ENCODE measurements around the gene CLNS1A. TPM values are rescaled to one million over a fixed set of nuclear protein-coding genes. Genes with fewer than 3 reads are reported as not detected.
"Not testable (repeated sequence)": the region's sequence is repeated elsewhere in the genome, so short reads cannot be mapped to it uniquely, and the experiment has no call there.

CLNS1A gene
- total RNA-seq, 2 donors from 2014 or later: 76.4 to 87.4 TPM

DNA sequence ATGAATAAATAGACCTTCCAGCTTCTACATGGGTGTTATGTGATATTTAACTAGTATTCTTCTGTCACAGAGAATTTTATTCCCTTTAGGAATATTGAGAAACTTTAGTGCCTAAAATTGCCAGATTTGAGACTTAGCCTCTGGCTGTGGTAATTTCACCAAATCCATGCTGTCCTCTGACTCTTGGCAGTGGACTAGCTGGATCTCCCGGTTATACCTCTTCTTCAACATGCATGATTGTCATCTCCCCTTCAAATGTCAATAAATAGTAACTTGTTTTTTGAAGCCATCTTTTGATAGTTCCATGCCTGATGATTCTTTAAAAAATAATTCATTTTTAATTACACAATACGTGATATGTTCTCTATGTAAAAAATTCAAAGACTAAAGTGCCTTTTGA is 39.4 kb downstream of the CLNS1A start:
- DNase-seq: no peak
- no peaks in the 10 kb centered on the region for H3K9me3 ChIP-seq (ENCODE audit: control insufficient read depth, low read length, poor library complexity, severe bottlenecking)
- Mint-ChIP-seq H3K4me1 (no peaks in the 10 kb centered on the region), H3K36me3 (ENCODE audit: low read depth) (no peaks in the 10 kb centered on the region), H3K4me3 (no peak overlapping the region), H3K27me3 (no peaks in the 10 kb centered on the region), H3K27ac (no peak overlapping the region)
- ATAC-seq: no peak

DNA sequence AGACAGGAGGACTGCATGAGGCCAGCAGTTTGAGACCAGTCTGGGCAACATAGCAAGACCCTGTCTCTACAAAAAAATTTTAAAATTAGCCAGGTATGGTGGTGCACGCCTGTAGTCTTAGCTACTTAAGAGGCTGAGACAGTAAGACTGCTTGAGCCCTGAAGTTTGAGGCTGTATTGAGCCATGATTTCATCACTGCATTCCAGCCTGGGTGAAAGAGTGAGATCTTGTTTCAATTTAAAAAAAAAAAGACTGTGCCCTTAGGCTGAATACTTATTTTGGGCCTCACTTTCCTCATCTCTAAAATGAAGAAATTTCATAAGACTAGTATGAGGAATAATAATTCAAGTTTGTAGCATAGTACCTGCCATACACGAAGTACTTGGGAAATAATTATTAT is 41.0 kb downstream of the CLNS1A start:
- Mint-ChIP-seq H3K27ac (no peak overlapping the region), H3K27me3 (no peaks in the 10 kb centered on the region), H3K4me3 (no peak overlapping the region), H3K36me3 (ENCODE audit: low read depth) (no peaks in the 10 kb centered on the region), H3K4me1 (no peaks in the 10 kb centered on the region)
- no peak for DNase-seq
- no peak for ATAC-seq
- H3K9me3 ChIP-seq (ENCODE audit: control insufficient read depth, low read length, poor library complexity, severe bottlenecking): no peaks in the 10 kb centered on the region

DNA sequence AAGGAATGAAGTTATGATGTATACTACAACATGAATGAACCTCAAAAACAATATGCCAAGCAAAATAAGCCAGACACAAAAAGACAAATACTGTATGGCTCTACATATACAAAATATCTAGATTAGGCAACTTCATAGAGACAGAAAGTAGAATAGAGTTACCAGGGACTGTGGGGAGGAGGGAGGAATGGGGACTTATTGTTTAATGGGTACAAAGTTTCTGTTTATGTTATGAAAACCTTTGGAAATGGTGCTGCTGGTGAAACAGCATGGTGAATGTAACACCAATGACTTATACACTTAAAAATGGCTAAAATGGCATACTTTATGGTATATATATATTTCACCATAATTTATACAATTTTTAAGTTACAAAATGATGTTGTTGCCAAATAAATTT is 43.7 kb downstream of the CLNS1A start:
- no peak overlapping the region for H3K27ac Mint-ChIP-seq
- ATAC-seq: no peak
- DNase-seq: no peak
- peaks cover 12% of the 10 kb centered on the region for H3K4me1 Mint-ChIP-seq
- H3K27me3 Mint-ChIP-seq: no peaks in the 10 kb centered on the region
- no peaks in the 10 kb centered on the region for H3K36me3 Mint-ChIP-seq (ENCODE audit: low read depth)
- H3K4me3 Mint-ChIP-seq: no peak overlapping the region
- H3K9me3 ChIP-seq (ENCODE audit: control insufficient read depth, low read length, poor library complexity, severe bottlenecking): no peaks in the 10 kb centered on the region

DNA sequence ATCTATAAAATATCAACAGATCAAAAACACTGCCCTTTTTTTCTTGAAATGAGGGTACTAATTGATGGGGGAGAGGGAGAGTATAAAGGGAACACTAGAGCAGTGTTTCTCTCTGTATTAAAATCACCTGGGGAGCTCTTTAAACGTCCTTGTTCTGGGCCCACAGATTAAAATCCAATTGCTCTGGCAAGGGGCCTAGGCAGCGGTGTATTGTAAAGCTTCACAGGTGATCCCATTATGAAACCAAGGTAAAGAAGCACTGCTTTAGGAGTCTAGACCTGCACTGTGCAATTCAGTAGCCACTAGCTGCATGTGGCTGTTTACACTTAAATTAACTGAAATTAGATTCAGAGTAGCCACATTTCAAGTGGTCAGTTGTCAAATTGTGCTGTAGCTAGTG is 44.9 kb downstream of the CLNS1A start:
- DNase-seq (no peak), ATAC-seq (no peak)
- H3K9me3 ChIP-seq (ENCODE audit: control insufficient read depth, low read length, poor library complexity, severe bottlenecking): no peaks in the 10 kb centered on the region
- H3K4me1 Mint-ChIP-seq: peaks cover 14% of the 10 kb centered on the region
- no peaks in the 10 kb centered on the region for H3K36me3 Mint-ChIP-seq (ENCODE audit: low read depth)
- H3K27ac Mint-ChIP-seq: no peak overlapping the region
- H3K27me3 Mint-ChIP-seq: no peaks in the 10 kb centered on the region
- no peak overlapping the region for H3K4me3 Mint-ChIP-seq

DNA sequence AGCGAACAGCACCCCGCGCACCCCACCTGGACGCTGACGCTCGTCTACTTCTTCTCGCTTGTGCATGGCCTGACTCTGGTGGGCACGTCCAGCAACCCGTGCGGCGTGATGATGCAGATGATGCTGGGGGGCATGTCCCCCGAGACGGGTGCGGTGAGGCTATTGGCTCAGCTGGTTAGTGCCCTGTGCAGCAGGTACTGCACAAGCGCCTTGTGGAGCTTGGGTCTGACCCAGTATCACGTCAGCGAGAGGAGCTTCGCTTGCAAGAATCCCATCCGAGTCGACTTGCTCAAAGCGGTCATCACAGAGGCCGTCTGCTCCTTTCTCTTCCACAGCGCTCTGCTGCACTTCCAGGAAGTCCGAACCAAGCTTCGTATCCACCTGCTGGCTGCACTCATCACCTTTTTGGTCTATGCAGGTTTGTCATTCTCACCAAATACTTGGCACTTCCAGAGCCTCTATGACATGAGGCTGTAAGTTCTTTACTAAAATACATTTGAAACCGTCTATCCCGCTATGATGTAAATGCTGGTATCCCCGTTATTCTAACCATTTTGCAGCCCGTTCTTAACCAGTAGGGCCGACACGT is 47.3 kb downstream of the CLNS1A start:
- H3K36me3 Mint-ChIP-seq (ENCODE audit: low read depth): no peaks in the 10 kb centered on the region
- no peaks in the 10 kb centered on the region for H3K9me3 ChIP-seq (ENCODE audit: control insufficient read depth, low read length, poor library complexity, severe bottlenecking)
- peaks cover 14% of the 10 kb centered on the region for H3K4me1 Mint-ChIP-seq
- peaks cover 16% of the 10 kb centered on the region for H3K27me3 Mint-ChIP-seq
- no peak overlapping the region for H3K27ac Mint-ChIP-seq
- ATAC-seq (peak; percentile 25), DNase-seq (no peak)
- peak overlapping the region; percentile 92 for H3K4me3 Mint-ChIP-seq

DNA sequence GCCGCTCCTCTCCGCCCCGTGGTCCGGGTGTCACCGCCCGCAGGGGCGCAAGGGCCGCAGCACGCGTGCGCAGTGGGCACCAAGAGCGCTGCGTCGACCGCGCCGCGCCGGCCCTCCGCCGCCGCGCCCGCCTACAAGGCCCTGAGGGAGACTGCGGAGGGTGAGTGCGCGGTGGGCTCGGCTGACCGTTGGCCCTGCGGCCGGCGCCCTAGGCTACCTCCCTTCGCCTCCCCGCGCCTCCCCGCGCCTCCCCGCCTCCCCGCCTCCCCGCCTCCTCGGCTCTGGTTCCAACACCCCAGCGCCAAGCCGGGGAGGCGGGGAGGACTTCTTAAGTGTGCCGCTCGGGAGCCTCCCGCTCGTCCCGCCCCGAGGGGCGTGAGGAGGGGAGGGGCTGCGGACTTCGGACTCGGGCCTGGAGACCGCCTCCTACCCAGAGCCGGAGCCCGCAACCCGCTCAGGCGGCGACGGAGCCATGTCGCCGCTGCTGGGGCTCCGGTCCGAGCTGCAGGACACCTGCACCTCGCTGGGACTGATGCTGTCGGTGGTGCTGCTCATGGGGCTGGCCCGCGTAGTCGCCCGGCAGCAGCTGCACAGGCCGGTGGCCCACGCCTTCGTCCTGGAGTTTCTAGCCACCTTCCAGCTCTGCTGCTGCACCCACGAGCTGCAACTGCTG is 47.9 kb downstream of the CLNS1A start, which contains the start of gene AQP11:
AQP11 (plus strand) TSS at position 433 of the 673 bp plus-strand sequence; CDS start at position 473, 40 bp downstream.
- Mint-ChIP-seq H3K4me1 (peaks cover 14% of the 10 kb centered on the region), H3K27ac (no peak within 1 kb of the TSS), H3K4me3 (peak within 1 kb of the TSS; percentile 92), H3K36me3 (ENCODE audit: low read depth) (no peaks in the 10 kb centered on the region), H3K27me3 (peaks cover 22% of the 10 kb centered on the region)
- peak; percentile 73 for ATAC-seq
- peak; percentile 11 to 33 (median 13) for DNase-seq
- no peaks in the 10 kb centered on the region for H3K9me3 ChIP-seq (ENCODE audit: control insufficient read depth, low read length, poor library complexity, severe bottlenecking)

DNA sequence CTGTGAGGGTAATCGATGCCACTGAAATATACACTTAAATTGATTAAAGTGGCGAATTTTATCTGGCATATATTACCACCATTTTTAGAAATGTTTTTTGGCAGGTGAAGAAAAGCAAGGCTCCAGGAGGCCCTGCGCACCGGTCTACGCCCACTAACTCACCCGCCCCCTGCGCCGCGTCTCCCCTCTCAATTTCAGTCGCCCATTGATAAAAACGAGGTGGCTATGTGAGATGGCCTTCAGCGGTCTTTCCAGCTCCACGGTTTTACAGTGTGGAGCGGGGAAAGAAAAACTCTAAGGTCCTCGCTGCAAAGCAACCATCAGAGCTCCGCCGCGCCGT is 48.4 kb downstream of the CLNS1A start:
- H3K4me3 Mint-ChIP-seq: peak overlapping the region; percentile 88
- no peak overlapping the region for H3K27ac Mint-ChIP-seq
- DNase-seq (no peak), ATAC-seq (peak; percentile 36)
- H3K9me3 ChIP-seq (ENCODE audit: control insufficient read depth, low read length, poor library complexity, severe bottlenecking): no peaks in the 10 kb centered on the region
- H3K36me3 Mint-ChIP-seq (ENCODE audit: low read depth): no peaks in the 10 kb centered on the region
- H3K27me3 Mint-ChIP-seq: peaks cover 22% of the 10 kb centered on the region
- peaks cover 14% of the 10 kb centered on the region for H3K4me1 Mint-ChIP-seq

DNA sequence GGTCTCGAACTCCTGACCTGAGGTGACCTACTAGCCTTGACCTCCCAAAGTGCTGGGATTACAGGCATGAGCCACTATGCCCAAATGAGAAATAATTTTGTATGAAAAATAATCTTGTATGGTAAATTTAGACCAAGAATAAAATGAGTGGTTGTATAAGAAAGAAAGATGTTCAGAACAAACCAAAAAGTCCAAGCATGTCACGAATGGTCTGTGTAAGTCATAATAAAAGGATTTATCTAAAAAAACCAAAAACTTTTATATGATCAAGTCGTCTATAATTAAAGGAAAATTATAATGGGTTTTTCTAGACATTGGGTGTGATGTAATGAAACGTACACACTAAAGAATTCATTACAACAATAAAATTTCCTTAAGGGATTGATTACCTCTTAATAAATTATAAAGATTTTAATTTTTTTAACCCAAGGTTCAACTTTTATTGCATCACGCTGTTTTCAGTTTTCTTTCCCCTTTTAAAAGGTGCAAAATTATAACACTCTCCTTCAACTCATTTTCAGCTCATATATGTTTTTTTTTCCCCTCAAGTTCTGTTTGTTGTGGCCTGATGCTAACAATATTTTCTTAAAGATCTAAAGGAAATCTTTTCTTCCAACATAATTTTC is 56.8 kb downstream of the CLNS1A start:
- DNase-seq: no peak
- Mint-ChIP-seq H3K4me1 (no peaks in the 10 kb centered on the region), H3K36me3 (ENCODE audit: low read depth) (no peaks in the 10 kb centered on the region), H3K27me3 (peaks cover 11% of the 10 kb centered on the region), H3K27ac (no peak overlapping the region), H3K4me3 (no peak overlapping the region)
- H3K9me3 ChIP-seq (ENCODE audit: control insufficient read depth, low read length, poor library complexity, severe bottlenecking): no peaks in the 10 kb centered on the region
- no peak for ATAC-seq

DNA sequence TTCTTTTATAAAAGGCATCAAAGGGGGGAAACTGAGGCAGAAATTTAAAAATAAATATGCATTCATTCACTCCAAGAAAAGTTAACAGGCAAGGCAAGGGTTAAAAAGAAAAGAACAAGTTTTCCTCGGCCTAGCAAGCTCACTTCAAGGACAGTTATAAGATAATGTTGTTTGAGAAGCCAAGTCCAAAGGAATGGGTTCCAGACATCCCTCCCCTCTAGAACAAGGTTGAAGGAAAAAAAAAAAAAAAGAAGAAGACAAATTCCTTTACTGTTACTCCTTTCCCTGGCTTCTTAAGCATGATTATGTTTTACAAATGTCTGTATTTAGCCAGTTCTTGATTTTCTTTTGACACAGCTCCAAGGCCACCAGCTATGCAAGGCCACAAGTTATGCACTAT is 62.2 kb downstream of the CLNS1A start:
- not testable (repeated sequence) for H3K27me3 Mint-ChIP-seq; H3K36me3 Mint-ChIP-seq (ENCODE audit: low read depth); H3K27ac Mint-ChIP-seq; H3K9me3 ChIP-seq (ENCODE audit: control insufficient read depth, low read length, poor library complexity, severe bottlenecking); H3K4me1 Mint-ChIP-seq; DNase-seq; H3K4me3 Mint-ChIP-seq; ATAC-seq

DNA sequence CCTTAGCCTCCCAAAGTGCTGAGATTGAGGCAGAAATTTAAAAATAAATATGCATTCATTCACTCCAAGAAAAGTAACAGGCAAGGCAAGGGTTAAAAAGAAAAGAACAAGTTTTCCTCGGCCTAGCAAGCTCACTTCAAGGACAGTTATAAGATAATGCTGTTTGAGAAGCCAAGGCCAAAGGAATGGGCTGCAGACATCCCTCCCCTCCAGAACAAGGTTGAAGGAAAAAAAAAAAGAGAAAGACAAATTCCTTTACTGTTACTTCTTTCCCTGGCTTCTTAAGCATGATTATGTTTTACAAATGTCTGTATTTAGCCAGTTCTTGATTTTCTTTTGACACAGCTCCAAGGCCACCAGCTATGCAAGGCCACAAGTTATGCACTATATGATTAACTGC is 66.7 kb downstream of the CLNS1A start:
- ATAC-seq; H3K4me1 Mint-ChIP-seq; H3K9me3 ChIP-seq (ENCODE audit: control insufficient read depth, low read length, poor library complexity, severe bottlenecking); DNase-seq; H3K4me3 Mint-ChIP-seq; H3K27ac Mint-ChIP-seq; H3K36me3 Mint-ChIP-seq (ENCODE audit: low read depth): not testable (repeated sequence)
- peaks cover 26% of the 10 kb centered on the region for H3K27me3 Mint-ChIP-seq

DNA sequence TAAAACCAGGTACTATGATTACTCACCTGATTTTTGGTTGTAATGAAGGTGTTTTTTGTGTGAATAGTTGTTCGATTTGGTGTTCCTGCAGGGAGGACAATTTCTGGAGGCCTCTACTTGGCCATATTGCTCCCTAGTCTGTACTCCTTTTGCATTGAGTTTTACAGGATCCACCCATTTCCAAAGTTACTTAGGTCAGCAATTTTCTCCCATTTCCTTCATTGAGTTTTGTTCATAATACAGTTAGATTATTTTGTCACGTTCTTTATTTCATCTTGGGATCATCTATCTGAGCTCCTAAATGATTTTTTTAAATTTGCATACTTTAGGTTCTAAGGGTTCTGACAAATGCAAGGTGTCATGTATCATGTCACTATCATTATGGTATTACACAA is 67.9 kb downstream of the CLNS1A start:
- ATAC-seq: no peak
- H3K27me3 Mint-ChIP-seq: peaks cover 26% of the 10 kb centered on the region
- no peak overlapping the region for H3K4me3 Mint-ChIP-seq
- H3K36me3 Mint-ChIP-seq (ENCODE audit: low read depth): no peaks in the 10 kb centered on the region
- H3K27ac Mint-ChIP-seq: no peak overlapping the region
- H3K4me1 Mint-ChIP-seq: peaks cover 2% of the 10 kb centered on the region
- H3K9me3 ChIP-seq (ENCODE audit: control insufficient read depth, low read length, poor library complexity, severe bottlenecking): no peaks in the 10 kb centered on the region
- DNase-seq: no peak

DNA sequence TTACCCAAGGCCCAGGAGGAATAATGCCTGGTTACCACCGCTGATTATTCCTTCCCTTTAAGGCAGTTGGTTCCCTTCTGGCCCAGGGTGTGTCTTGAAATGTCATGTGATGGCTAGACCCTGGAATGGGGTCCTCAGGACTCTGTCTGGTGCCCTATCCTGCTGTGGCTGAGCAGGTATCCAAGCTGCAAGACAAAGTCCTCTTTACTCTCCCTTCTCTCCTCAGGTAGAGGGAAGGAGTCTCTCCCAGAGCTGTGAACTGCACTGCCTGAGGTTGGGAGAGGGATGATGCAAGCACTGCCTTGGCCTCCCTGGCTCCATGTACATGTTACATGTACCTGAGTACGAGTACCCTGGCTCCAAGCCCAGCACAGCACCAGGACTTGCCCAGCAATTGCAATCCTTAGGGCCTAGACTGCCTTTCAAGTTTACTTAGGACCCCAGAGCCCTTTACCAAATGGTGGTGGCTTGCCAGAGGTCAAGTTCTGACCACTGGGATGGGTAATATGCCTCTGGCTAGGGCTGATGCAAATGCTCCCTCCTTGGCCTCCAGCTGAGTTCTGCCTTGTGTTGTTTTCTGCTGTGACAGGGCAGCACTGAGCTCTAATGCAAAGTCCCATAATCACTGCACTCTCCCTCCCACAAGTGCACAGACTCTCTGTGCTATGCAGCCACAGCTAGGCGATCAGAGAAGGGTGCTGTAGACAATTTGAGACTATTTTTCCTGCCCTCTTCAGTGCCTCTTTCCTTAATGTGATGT is 68.5 kb downstream of the CLNS1A start:
- ATAC-seq (no peak), DNase-seq (no peak)
- Mint-ChIP-seq H3K36me3 (ENCODE audit: low read depth) (no peaks in the 10 kb centered on the region), H3K4me1 (peaks cover 2% of the 10 kb centered on the region), H3K27me3 (peaks cover 26% of the 10 kb centered on the region), H3K27ac (no peak overlapping the region), H3K4me3 (no peak overlapping the region)
- no peaks in the 10 kb centered on the region for H3K9me3 ChIP-seq (ENCODE audit: control insufficient read depth, low read length, poor library complexity, severe bottlenecking)

DNA sequence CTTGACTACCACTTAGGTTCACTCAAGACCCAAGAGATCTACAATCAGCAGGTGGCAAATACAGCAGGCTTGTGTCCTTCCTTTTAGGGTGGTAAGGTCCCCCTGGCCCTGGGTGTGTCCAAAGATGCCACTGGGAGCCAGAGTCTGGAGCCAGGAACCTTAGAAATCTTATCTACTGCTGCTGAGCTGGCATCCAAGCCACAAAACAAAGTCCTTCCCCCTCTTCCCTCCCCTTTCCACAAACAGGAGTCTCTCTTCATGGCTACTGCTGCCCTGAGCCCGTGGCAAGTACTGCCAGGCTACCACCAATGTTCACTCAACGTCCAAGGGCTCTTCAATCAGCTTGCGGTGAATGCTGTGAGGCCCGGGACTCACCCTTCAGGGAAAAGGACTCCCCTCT is 69.3 kb downstream of the CLNS1A start:
- peaks cover 26% of the 10 kb centered on the region for H3K27me3 Mint-ChIP-seq
- H3K27ac Mint-ChIP-seq: no peak overlapping the region
- ATAC-seq (no peak), DNase-seq (no peak)
- no peaks in the 10 kb centered on the region for H3K9me3 ChIP-seq (ENCODE audit: control insufficient read depth, low read length, poor library complexity, severe bottlenecking)
- peaks cover 2% of the 10 kb centered on the region for H3K4me1 Mint-ChIP-seq
- no peaks in the 10 kb centered on the region for H3K36me3 Mint-ChIP-seq (ENCODE audit: low read depth)
- H3K4me3 Mint-ChIP-seq: no peak overlapping the region
